OCI-LY1 (cell line): ENCODE data around the gene SEPHS1.

Experiments
- H2AFZ ChIP-seq: fragments of 200-600 bp; sonication (generic), shearing (Covaris generic); 2 replicates; pipeline ENCODE4 v1.6.0; 2014; ENCODE audit warnings: antibody characterized with exemption, mild to moderate bottlenecking, low read length
- H3F3A ChIP-seq: fragments of 200-600 bp; sonication (generic), shearing (Covaris generic); 2 replicates; pipeline ENCODE4 v1.6.0; 2014; ENCODE audit warnings: mild to moderate bottlenecking, antibody characterized with exemption, low read length, moderate library complexity; ENCODE audit not compliant: insufficient read depth
- H3K27ac ChIP-seq: fragments of 200-600 bp; sonication (generic); 2 replicates; pipeline ENCODE4 v1.5.1; 2014; ENCODE audit warnings: low read length, mixed run types, mild to moderate bottlenecking, low read depth; ENCODE audit not compliant: poor library complexity, severe bottlenecking
- H3K27me3 ChIP-seq: fragments of 200-600 bp; sonication (generic); 2 replicates; pipeline ENCODE4 v1.6.0; 2014; ENCODE audit warnings: antibody characterized with exemption, mild to moderate bottlenecking, low read length, moderate library complexity; ENCODE audit not compliant: insufficient read depth
- H3K36me3 ChIP-seq: fragments of 200-600 bp; sonication (generic); 2 replicates; pipeline ENCODE4 v1.6.1; 2014; ENCODE audit warnings: mild to moderate bottlenecking, antibody characterized with exemption, low read length, moderate library complexity, mixed read lengths; ENCODE audit not compliant: insufficient read depth
- H3K4me1 ChIP-seq: fragments of 200-600 bp; sonication (generic); 2 replicates; pipeline ENCODE4 v1.5.1; 2014; ENCODE audit warnings: mild to moderate bottlenecking, low read length, moderate library complexity; ENCODE audit not compliant: insufficient read depth, severe bottlenecking
- H3K4me2 ChIP-seq: fragments of 200-600 bp; sonication (generic), shearing (Covaris generic); 2 replicates; pipeline ENCODE4 v1.6.1; 2014; ENCODE audit warnings: low read length
- H3K4me3 ChIP-seq: fragments of 200-600 bp; sonication (generic); 2 replicates; pipeline ENCODE4 v1.5.1; 2014; ENCODE audit warnings: low read length, low read depth, mild to moderate bottlenecking, mixed read lengths; ENCODE audit not compliant: poor library complexity, severe bottlenecking
- H3K79me2 ChIP-seq: fragments of 200-600 bp; shearing (Covaris generic); 2 replicates; pipeline ENCODE4 v1.6.1; 2016; ENCODE audit warnings: mixed run types, low read length, mixed read lengths; ENCODE audit not compliant: insufficient read depth
- H3K9ac ChIP-seq: fragments of 200-600 bp; sonication (generic), shearing (Covaris generic); 2 replicates; pipeline ENCODE4 v1.6.1; 2014; ENCODE audit warnings: mild to moderate bottlenecking, low read length, mixed read lengths
- H3K9me2 ChIP-seq: fragments of 200-600 bp; sonication (generic), shearing (Covaris generic); 2 replicates; pipeline ENCODE4 v1.6.1; 2014; ENCODE audit warnings: low read depth, mild to moderate bottlenecking, low read length, mixed read lengths
- H3K9me3 ChIP-seq: fragments of 200-600 bp; shearing (Covaris generic); 2 replicates; pipeline ENCODE4 v1.6.1; 2014; ENCODE audit warnings: low read length, mixed read lengths
- H4K20me1 ChIP-seq: fragments of 200-600 bp; sonication (generic), shearing (Covaris generic); 2 replicates; pipeline ENCODE4 v1.6.0; 2016; ENCODE audit warnings: mild to moderate bottlenecking, low read length; ENCODE audit not compliant: insufficient read depth
- CTCF ChIP-seq: fragments of 200-600 bp; sonication (generic), shearing (Covaris generic); IDR thresholded peaks from 2 replicates; pipeline ENCODE4 v1.5.1; 2017; ENCODE audit warnings: mild to moderate bottlenecking, antibody characterized with exemption, low read length, moderate library complexity, mixed read lengths
- EZH2 ChIP-seq: fragments of 200-600 bp; sonication (generic), shearing (Covaris generic); IDR thresholded peaks from 2 replicates; pipeline ENCODE4 v1.8.0; 2017; ENCODE audit warnings: borderline replicate concordance, mixed run types, mild to moderate bottlenecking, antibody characterized with exemption, low read length, moderate library complexity, mixed read lengths

Gene SEPHS1

GRCh38 chr10:13296476-13296875 is 51.6 kb downstream of the SEPHS1 start:
- Histone ChIP-seq H3K4me3 (no peak overlapping the region), H3F3A (no peaks in the 10 kb centered on the region), H3K9me3 (no peaks in the 10 kb centered on the region), H3K4me2 (no peak overlapping the region), H2AFZ (no peak overlapping the region), H3K9me2 (no peaks in the 10 kb centered on the region), H3K27ac (no peak overlapping the region), H4K20me1 (no peaks in the 10 kb centered on the region), H3K4me1 (peaks cover 8% of the 10 kb centered on the region), H3K79me2 (no peaks in the 10 kb centered on the region), H3K9ac (no peak overlapping the region), H3K27me3 (peaks cover 5% of the 10 kb centered on the region; the same call in 1 of the 2 replicates), H3K36me3 (no peaks in the 10 kb centered on the region)
- TF ChIP-seq EZH2 = no peak
- TF ChIP-seq CTCF = no peak

DNA sequence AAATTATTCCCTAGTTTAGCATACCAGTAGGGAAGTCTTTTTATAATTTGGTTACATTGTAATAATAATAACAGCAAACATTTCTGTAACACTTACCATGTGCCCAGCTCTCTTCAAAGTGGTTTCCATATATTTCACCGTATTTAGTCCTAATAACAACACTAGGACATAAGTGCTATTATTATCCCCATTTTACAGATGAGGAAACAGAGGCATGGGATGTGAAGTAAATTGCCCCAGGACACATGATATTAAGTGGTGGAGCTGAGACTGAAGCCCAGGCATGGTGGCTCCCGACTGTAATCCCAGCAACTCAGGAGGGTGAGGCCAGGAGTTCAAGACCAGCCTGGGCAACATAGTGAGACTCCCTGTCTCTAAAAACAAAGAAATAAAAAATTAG is 53.3 kb downstream of the SEPHS1 start:
- Histone ChIP-seq H3K27me3 (peaks cover 5% of the 10 kb centered on the region; the same call in 1 of the 2 replicates), H3F3A (no peaks in the 10 kb centered on the region), H3K9me3 (no peaks in the 10 kb centered on the region), H4K20me1 (no peaks in the 10 kb centered on the region), H3K9ac (no peak overlapping the region), H3K79me2 (no peaks in the 10 kb centered on the region), H2AFZ (no peak overlapping the region), H3K4me3 (no peak overlapping the region), H3K27ac (no peak overlapping the region), H3K4me2 (no peak overlapping the region), H3K9me2 (no peaks in the 10 kb centered on the region), H3K4me1 (peaks cover 6% of the 10 kb centered on the region), H3K36me3 (no peaks in the 10 kb centered on the region)
- TF ChIP-seq EZH2 = no peak
- no peak for TF ChIP-seq CTCF

DNA sequence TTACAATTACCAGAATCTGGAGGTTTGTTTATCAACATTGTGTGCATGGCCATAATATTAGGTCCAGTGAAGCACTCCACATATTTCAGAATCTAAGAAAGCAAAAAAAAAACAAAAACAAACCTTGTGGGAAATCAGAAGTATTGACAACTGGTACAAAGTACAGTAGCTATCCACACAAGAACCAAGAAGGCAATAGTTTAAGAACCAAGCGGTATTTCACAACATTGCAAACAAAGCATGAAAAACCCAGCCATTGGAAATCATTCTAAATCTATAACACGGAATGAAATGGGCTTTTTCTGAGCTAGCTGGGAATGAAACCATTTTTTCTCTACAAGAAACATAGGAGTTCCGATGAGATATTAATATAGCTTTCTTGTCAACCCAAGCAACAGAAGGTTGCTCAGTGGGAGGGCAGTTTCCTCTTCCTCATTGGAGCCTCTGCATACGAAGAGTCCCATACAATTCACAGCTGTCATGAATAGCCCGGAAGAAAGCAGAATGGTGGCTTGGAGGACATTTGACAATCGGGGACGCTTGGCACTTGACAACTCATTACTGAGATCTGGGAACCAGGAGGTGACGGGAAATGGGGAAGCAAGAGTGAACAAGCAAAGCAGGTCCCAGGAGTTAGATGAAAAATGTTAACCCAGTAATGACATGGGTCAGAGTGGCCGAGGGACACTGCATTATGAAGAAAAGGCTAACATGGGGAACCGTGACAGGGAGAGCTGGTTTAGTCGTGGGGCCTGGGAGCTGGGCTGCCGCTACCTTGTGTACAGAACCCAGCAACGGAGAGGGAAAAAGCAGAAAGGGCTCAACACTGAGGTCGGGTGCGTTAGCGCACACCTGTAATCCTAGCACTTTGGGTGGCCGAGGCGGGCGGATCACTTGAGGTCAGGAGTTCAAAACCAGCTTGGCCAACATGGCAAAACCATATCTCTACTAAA is 56.0 kb downstream of the SEPHS1 start:
- H4K20me1 ChIP-seq = no peaks in the 10 kb centered on the region
- no peaks in the 10 kb centered on the region for H3K36me3 ChIP-seq
- no peak overlapping the region for H3K4me3 ChIP-seq
- no peaks in the 10 kb centered on the region for H3K79me2 ChIP-seq
- no peak overlapping the region for H3K4me2 ChIP-seq
- no peaks in the 10 kb centered on the region for H3K4me1 ChIP-seq
- H3K9ac ChIP-seq = no peak overlapping the region
- H3K27ac ChIP-seq = no peak overlapping the region
- no peaks in the 10 kb centered on the region for H3K27me3 ChIP-seq
- no peak overlapping the region for H2AFZ ChIP-seq
- no peaks in the 10 kb centered on the region for H3F3A ChIP-seq
- no peaks in the 10 kb centered on the region for H3K9me3 ChIP-seq
- TF ChIP-seq EZH2 (no peak), CTCF (no peak)
- no peaks in the 10 kb centered on the region for H3K9me2 ChIP-seq
